GM19043 (cell line): Measurements from ENCODE around the gene ZNF469.

Experiments
- ATAC-seq: cut with Tn5 transposase; IDR thresholded peaks from one replicate; pipeline ENCODE4 v1.9.1; 2021; ENCODE audit warnings: low read depth; ENCODE audit not compliant: unreplicated experiment

ZNF469 gene

DNA sequence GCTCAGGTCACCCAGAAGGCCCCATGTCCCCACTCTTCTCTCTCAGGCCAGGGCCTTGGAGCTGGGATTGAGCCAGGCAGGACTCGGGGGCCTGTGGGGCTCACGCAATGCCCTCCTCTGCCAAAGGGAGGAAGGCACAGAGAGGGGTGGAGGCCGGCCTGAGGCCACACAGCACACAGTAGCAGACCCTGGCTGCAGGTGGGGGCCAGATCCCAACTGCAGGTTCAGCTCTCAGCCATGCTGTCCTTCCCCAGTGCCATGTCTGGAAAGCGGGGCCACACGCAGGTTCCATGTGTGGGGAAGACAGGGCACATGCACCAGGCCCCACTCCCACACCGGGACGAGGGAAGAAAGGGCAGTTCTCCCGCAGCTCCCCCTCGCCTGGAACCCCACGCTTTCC is 37.0 kb downstream of the ZNF469 start:
- ATAC-seq: no peak

DNA sequence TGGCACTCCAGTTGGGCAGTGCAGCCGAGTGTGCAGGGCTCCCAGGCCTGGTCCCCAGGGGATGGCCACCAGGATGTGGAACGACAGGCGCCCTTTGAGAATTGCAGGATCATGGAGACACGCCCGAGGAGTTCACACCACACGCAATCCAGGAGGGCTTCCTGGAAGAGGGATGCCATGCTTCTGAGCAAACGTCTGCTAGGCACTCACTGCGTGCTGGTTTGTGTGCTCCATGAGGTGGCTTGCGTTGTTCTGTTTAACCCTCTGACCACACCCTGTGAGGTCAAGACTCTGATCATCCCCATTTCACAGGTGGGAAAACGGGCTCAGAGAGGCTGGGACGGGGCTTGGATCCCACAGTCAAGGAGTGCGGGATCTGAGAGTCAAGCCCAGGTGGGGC is 37.7 kb downstream of the ZNF469 start:
- ATAC-seq: no peak

DNA sequence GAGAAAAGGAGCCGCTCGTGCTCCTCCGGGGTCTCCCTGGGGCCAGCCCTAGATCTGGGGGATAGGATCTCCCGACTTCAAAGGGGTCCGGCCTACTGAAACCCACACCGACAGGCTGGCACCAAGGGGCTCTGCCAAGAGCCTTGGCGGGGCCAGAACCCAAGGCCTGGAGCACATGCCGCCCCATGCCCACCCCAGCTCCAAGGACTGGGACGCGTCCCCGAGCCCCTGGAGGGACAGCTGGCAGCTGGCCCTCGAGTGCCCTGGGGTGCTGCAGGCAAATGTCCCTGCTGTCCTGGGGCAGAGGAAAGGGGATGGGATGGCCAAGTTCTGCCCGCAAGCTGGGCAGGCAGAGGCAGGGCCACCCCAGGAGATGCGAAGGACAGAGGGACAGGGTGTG is 38.5 kb downstream of the ZNF469 start:
- ATAC-seq: no peak

DNA sequence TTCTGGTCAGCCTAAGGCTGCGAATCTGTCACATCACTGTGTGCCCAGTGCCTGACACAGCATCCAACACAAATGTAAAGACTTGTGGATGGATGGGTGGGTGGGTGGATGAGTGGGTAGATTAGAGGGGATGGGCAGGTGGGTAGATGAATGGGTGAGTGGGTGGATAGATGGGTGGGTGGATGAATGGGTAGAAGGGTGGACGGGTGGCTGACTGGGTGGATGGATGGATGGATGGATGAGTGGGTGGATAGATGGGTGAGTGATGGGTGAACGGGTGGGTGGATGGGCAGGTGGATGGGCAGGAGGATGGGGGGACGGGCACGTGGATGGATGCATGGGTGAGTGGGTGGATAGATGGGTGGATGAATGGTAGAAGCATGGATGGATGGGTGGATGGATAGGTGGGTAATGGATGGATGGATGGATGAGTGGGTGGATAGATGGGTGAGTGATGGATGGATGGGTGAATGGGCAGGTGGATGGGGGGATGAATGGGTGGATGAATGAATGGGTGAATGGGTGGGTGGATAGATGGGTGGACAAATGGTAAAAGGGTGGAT is 39.2 kb downstream of the ZNF469 start:
- ATAC-seq: no peak

DNA sequence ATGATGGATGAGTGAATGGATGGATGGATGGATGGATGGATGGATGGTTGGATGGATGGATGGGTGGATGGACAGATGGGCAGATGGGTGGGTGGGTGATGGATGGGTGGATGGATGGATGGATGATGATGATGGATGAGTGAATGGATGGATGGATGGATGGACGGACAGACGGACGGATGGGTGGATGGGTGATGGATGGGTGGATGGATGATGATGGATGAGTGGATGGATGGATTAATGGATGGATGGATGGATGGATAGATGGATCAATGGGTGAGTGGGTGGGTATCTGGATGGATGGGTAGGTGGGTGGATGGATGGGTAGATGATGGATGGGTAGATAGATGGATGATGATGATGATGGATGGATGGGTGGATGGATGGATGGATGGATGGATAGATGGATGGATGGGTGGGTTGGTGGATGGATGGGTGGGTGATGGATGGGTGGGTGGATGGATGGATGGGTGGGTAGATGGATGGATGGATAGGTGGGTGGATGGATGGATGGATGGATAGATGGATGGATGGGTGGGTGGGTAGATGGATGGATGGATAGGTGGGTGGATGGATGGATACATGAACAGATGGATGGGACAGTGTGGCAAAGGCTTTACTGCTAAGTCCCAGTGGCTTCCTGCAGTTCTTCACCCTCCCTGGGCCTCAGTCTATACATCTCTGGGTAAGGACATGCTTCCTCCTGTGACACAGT is 40.1 kb downstream of the ZNF469 start:
- no peak for ATAC-seq

DNA sequence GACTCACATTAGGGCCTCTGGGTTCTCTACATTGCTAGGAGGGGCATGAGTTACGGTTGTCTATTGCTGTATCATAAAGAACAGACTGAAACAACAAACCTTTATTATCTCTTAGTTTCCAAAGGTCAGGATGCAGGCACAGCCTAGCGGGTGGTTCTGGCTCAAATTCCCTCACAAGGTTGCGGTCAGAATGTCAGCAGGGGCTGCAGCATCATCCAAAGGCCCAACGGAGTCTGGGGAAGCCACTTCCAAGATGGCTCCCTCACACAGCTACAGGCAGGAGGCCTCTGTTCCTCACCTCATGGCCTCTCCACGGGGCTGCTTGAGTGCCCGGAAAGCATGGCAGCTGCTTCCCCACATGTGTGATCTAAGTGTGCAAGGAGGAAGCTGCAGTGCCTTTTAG is 40.7 kb downstream of the ZNF469 start:
- no peak for ATAC-seq

DNA sequence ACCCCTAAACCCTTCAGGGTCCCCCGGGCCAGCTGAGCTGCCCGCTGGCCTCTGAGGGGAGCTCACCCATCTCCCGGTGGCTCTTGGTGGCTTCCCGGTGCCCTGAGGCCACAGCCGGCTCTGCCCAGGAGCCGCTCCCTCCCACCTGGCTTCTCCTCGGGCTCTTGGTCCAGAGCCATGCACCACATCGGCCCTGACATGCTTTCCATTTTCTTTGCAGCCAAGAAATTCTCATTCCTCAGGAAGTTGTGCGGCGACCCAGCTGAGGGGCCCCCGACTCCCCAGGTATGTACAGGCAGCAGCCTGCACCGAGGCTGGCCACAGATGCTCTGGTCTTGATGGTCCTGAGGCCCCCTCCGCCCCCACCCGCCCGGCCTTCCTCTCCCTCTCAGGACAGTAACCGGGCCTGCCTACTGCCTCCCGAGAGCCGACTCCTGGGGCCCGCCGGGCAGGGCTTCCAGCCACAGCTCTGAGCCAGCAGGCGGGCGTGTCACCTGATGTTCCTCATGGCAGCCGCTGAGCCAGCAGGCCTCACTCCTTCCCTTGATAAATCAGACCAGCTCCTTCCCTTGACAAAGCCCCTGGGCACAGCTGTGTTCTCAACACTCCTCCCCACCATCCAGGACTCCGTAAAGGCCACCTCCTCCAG is 42.0 kb downstream of the ZNF469 start:
- no peak for ATAC-seq

DNA sequence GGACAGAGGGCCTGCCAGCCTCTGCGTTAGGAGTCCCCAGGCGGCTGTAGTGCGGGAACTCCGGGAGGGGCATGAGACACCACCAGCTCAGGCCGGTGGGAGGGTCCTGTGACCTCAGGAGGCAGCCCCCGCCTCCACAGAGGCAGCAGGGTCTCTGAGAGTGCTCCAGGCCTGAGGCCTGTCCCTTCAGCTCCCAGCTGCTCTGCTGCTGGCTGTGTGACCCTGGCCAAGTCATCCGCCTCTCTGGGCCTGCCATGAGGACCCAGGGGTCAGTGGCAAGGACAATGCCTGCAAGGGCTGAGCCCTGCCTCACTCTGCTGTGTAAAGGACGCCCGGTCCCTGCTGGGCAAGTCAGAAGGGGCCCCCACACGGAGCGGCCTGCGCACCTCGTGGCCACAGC is 43.3 kb downstream of the ZNF469 start:
- ATAC-seq: no peak

DNA sequence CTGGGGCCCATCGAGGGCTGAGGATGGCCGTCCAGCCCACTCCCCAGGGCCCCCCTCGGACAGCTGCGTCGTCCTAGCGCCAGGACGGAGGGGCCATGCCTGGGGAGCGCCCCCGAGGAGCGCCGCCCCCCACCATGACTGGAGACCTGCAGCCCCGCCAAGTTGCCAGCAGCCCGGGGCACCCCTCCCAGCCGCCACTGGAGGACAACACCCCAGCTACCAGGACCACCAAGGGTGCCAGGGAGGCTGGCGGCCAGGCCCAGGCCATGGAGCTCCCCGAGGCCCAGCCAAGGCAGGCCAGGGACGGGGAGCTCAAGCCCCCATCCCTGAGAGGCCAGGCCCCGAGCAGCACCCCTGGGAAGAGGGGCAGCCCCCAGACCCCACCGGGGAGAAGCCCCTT is 44.6 kb downstream of the ZNF469 start:
- no peak for ATAC-seq

DNA sequence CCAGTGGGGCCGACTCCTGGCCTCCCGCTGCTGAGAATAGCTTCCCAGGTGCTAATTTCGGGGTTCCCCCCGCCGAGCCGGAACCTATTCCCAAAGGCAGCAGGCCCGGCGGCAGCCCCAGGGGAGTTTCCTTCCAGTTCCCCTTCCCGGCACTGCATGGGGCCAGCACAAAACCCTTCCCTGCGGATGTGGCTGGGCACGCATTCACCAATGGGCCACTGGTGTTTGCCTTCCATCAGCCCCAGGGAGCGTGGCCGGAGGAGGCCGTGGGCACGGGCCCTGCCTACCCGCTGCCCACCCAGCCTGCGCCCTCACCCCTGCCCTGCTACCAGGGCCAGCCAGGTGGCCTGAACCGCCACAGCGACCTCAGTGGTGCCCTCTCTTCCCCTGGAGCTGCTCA is 45.4 kb downstream of the ZNF469 start:
- no peak for ATAC-seq

DNA sequence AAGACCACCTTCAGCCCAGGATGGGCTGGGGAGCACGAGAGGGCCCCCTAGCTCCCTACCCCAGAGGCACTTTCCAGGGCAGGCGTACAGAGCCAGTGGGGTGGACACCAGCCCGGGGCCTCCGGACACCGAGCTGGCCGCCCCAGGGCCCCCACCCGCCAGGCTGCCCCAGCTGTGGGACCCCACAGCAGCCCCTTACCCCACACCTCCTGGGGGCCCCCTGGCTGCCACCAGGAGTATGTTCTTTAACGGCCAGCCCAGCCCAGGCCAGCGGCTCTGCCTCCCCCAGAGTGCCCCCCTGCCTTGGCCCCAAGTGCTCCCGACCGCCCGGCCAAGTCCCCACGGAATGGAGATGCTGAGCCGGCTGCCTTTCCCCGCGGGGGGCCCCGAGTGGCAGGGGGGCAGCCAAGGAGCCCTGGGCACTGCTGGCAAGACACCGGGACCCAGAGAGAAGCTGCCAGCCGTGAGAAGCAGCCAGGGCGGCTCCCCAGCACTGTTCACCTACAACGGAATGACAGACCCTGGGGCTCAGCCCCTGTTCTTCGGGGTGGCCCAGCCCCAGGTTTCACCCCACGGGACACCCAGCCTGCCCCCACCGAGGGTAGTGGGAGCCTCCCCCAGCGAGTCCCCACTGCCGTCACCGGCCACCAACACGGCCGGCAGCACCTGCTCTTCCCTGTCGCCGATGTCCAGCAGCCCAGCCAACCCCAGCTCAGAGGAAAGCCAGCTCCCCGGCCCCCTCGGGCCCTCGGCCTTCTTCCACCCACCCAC is 46.0 kb downstream of the ZNF469 start:
- no peak for ATAC-seq

DNA sequence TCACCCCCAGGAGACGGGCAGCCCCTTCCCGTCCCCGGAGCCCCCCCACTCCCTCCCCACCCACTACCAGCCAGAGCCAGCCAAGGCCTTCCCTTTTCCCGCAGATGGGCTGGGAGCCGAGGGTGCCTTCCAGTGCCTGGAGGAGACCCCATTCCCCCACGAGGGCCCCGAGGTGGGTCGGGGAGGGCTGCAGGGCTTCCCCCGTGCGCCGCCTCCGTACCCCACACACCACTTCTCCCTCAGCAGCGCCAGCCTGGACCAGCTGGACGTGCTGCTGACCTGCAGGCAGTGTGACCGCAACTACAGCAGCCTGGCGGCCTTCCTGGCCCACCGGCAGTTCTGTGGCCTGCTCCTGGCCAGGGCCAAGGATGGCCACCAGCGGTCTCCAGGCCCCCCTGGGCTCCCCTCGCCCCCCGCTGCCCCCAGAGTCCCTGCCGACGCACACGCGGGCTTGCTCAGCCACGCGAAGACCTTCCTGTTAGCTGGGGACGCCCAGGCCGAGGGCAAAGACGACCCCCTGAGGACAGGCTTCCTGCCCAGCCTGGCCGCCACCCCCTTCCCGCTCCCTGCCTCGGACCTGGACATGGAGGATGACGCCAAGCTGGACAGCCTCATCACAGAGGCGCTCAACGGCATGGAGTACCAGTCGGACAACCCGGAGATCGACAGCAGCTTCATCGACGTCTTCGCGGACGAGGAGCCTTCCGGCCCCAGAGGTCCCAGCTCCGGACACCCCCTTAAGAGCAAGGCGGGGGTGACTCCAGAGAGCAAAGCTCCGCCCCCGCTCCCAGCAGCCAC is 46.8 kb downstream of the ZNF469 start:
- no peak for ATAC-seq

DNA sequence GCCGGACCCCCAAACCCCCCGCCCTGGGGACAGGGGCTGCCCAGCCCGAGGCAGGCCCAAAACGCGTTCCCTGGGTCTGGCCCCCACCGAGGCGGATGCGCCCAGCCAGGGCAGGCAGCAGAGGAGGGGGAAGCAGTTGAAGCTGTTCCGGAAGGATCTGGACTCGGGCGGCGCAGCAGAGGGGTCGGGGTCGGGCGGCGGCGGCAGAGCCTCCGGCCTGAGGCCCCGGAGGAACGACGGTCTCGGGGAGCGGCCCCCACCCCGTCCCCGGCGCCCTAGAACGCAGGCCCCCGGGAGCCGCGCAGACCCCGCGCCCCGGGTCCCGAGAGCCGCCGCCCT is 47.4 kb downstream of the ZNF469 start:
- no peak for ATAC-seq

DNA sequence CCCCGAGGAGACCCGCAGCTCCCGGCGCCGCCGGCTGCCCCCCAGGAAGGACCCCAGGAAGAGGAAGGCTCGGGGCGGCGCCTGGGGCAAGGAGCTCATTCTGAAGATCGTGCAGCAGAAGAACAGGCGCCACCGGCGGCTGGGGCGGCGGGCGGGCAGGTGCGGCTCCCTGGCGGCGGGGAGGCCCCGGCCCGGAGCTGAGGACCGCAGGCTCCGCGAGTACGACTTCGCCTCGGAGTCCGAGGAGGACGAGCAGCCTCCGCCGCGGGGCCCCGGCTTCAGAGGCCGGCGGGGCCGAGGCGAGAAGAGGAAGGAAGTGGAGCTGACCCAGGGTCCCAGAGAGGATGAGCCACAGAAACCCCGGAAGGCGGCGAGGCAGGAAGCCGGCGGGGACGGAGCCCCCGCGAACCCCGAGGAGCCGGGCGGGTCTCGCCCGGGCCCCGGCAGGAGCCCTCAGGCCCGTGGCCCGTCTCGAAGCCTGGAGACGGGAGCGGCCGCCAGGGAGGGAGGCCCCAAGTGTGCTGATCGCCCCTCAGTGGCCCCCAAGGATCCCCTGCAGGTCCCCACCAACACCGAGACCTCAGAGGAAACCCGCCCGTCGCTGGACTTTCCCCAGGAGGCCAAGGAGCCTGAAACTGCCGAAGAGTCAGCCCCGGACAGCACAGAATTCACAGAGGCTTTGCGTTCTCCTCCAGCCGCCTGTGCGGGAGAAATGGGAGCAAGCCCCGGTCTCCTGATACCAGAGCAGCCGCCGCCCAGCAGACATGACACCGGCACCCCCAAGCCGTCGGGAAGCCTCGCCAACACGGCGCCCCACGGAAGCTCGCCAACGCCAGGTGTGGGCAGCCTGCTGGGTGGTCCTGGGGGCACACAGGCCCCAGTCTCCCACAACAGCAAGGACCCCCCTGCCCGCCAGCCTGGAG is 48.0 kb downstream of the ZNF469 start:
- ATAC-seq: no peak

DNA sequence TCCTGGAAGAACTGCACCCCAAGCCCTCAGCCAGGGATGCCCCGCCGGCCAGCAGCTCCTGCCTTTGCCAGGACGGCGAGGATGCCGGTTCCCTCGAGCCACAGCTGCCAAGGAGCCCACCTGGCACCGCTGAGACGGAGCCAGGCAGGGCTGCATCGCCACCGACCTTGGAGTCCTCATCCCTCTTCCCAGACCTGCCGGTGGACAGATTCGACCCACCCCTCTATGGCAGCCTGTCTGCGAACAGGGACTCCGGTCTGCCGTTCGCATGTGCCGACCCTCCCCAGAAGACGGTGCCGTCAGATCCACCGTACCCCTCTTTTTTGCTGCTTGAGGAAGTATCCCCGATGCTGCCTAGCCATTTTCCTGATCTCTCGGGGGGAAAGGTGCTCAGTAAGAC is 48.9 kb downstream of the ZNF469 start:
- ATAC-seq: no peak

DNA sequence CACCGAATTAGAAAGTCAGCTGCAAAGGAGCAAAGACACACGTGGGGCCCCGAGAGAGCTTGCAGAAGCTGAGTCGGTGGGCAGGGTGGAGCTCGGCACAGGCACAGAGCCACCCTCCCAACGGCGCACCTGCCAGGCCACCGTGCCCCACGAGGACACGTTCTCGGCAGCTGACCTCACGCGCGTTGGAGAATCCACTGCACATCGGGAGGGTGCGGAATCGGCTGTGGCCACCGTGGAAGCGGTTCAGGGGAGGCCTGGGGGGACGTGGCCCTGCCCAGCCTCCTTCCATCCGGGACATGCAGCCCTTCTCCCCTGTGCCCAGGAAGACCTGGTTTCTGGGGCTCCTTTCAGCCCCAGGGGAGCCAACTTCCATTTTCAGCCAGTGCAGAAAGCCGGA is 49.4 kb downstream of the ZNF469 start:
- ATAC-seq: no peak
